Subcutaneous abdominal adipose tissue (tissue), 5 donors: ENCODE data around the gene PITX1.

Experiments used
- H3K27ac ChIP-seq: one replicate; pipeline ENCODE4 v1.7.0; 2013; ENCODE audit warnings: low read depth, mild to moderate bottlenecking, inconsistent platforms, low read length, moderate library complexity
- H3K27me3 ChIP-seq, 5 donors: one replicate each; pipeline ENCODE4 v1.7.0; 2013; ENCODE audit warnings: low read length in 5 of 5, inconsistent platforms in 1 of 5; ENCODE audit not compliant: control insufficient read depth in 5 of 5, insufficient read depth in 4 of 5
- H3K36me3 ChIP-seq, 5 donors: one replicate each; pipeline ENCODE4 v1.7.0; 2013; ENCODE audit warnings: low read length in 5 of 5; ENCODE audit not compliant: control insufficient read depth in 5 of 5, insufficient read depth in 5 of 5
- H3K4me1 ChIP-seq, 5 donors: one replicate each; pipeline ENCODE4 v1.7.0; 2013; ENCODE audit warnings: low read length in 5 of 5, mild to moderate bottlenecking in 3 of 5, moderate library complexity in 1 of 5; ENCODE audit not compliant: control insufficient read depth in 5 of 5, insufficient read depth in 5 of 5
- H3K4me3 ChIP-seq, 5 donors: one replicate each; pipeline ENCODE4 v1.7.0; 2013; ENCODE audit warnings: low read length in 5 of 5, low read depth in 1 of 5
- H3K9ac ChIP-seq, 5 donors: one replicate each; pipeline ENCODE4 v1.7.0; 2013; ENCODE audit warnings: low read length in 5 of 5, mild to moderate bottlenecking in 4 of 5, moderate library complexity in 3 of 5
- H3K9me3 ChIP-seq, 5 donors: one replicate each; pipeline ENCODE4 v1.7.0; 2013; ENCODE audit warnings: low read length in 5 of 5; ENCODE audit not compliant: control insufficient read depth in 5 of 5
- donor health status: healthy.
- donor health status: healthy.
- donor health status: healthy.
- donor health status: healthy.
- donor health status: healthy.

PITX1 gene

GRCh38 chr5:134982230-134982629 lies 51.8 kb downstream of the PITX1 start:
- H3K36me3 ChIP-seq: no peaks in the 10 kb centered on the region
- H3K4me3 ChIP-seq: no peak overlapping the region
- H3K27me3 ChIP-seq: no peaks in the 10 kb centered on the region
- H3K4me1 ChIP-seq: no peaks in the 10 kb centered on the region
- H3K9ac ChIP-seq: no peak overlapping the region
- H3K9me3 ChIP-seq: peaks cover 11 to 37% (median 32%) of the 10 kb centered on the region in 5 donors
- no peak overlapping the region for H3K27ac ChIP-seq

GRCh38 chr5:134979416-134979815 lies 54.6 kb downstream of the PITX1 start:
- Histone ChIP-seq H3K4me1 (no peaks in the 10 kb centered on the region), H3K9ac (no peak overlapping the region), H3K27me3 (no peaks in the 10 kb centered on the region), H3K27ac (no peak overlapping the region), H3K36me3 (no peaks in the 10 kb centered on the region), H3K9me3 (peaks cover 11 to 41% (median 37%) of the 10 kb centered on the region in 5 donors), H3K4me3 (no peak overlapping the region)
